GM19467 (cell line): ENCODE measurements around the gene QSOX2.

Experiments used
- ATAC-seq: cut with Tn5 transposase; IDR thresholded peaks from one replicate; pipeline ENCODE4 v1.9.1; 2021; ENCODE audit warnings: mild to moderate bottlenecking, moderate library complexity; ENCODE audit not compliant: unreplicated experiment

QSOX2 gene

GRCh38 chr9:136252846-136253245, 7.2 kb upstream of the QSOX2 start:
- no peak for ATAC-seq

GRCh38 chr9:136252281-136252680, 6.7 kb upstream of the QSOX2 start:
- no peak for ATAC-seq

GRCh38 chr9:136251264-136252115, 5.9 kb upstream of the QSOX2 start:
- no peak for ATAC-seq

- ATAC-seq = no peak
Observed at GRCh38 chr9:136250676-136251075, 5.1 kb upstream of the QSOX2 start.

- ATAC-seq = no peak
Observed at GRCh38 chr9:136249877-136250559, 4.4 kb upstream of the QSOX2 start.

- ATAC-seq = no peak
Observed at GRCh38 chr9:136248951-136249876, 3.6 kb upstream of the QSOX2 start.

GRCh38 chr9:136247947-136248637, 2.5 kb upstream of the QSOX2 start:
- no peak for ATAC-seq

GRCh38 chr9:136247551-136247916, 1.9 kb upstream of the QSOX2 start:
- ATAC-seq = no peak

GRCh38 chr9:136246849-136247550, 1.4 kb upstream of the QSOX2 start:
- ATAC-seq = no peak

GRCh38 chr9:136244969-136245218, 718 bp downstream of the QSOX2 start:
- ATAC-seq = no peak

- no peak for ATAC-seq
Observed at GRCh38 chr9:136244122-136244968, 1.3 kb downstream of the QSOX2 start.

- ATAC-seq = no peak
Observed at GRCh38 chr9:136243631-136244030, 2.0 kb downstream of the QSOX2 start.

GRCh38 chr9:136242918-136243525, 2.6 kb downstream of the QSOX2 start:
- ATAC-seq = no peak

- ATAC-seq = no peak
Observed at GRCh38 chr9:136242248-136242647, 3.4 kb downstream of the QSOX2 start.

- no peak for ATAC-seq
Observed at GRCh38 chr9:136241542-136241941, 4.1 kb downstream of the QSOX2 start.

- ATAC-seq = no peak
Observed at GRCh38 chr9:136240941-136241340, 4.7 kb downstream of the QSOX2 start.

- ATAC-seq = no peak
Observed at GRCh38 chr9:136239983-136240330, 5.7 kb downstream of the QSOX2 start.

GRCh38 chr9:136239135-136239982, 6.3 kb downstream of the QSOX2 start:
- ATAC-seq = no peak
